GM12874 (cell line): ENCODE results near the gene GLDC.

Experiments used
- TF ChIP-seq, protein P1 (sequence below): IDR thresholded peaks from 2 replicates; pipeline ENCODE4 v1.5.1; 2011; ENCODE audit warnings: low read depth, mild to moderate bottlenecking, control low read depth, low read length, moderate library complexity; ENCODE audit not compliant: insufficient read depth

GLDC gene

DNA sequence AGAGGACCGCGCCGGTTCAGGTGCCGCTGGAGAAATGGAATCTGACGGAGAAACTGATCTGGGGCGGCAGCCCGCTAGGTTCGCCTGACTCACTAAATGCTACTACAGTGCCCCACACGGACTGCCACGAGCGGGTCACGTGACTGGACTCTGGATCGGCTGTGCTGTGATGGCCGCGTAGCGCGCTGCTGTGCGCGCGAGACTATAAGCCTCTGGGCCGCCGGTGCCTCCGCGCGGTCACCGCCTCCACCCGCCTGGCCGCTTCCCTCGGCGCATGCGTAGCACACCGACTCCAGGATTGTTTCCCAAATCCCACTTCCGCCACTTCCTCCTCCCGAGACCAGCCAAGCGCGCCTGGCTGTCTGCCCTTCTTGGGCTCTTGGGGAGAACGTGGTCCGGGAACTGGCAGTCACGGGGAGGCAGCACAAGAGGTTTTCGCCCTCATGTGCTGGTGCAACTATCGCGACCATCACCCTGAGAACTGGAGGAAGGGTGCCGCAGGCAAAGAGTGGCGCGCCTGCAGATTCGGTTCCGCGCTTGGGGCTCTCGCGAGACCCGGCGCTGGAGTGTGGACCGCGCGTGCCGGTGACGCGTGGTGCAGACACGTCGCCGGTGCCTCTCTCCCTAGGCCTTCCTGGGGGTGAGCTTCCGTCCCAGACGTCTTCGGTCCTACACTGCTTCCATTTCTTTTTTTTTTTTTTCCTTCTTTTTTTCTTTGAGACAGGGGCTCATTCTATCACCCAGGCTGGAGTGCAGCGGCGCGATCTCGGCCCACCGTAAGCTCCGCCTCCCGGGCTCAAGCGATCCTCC is 35.8 kb upstream of the GLDC start:
- TF ChIP-seq, protein P1, sequence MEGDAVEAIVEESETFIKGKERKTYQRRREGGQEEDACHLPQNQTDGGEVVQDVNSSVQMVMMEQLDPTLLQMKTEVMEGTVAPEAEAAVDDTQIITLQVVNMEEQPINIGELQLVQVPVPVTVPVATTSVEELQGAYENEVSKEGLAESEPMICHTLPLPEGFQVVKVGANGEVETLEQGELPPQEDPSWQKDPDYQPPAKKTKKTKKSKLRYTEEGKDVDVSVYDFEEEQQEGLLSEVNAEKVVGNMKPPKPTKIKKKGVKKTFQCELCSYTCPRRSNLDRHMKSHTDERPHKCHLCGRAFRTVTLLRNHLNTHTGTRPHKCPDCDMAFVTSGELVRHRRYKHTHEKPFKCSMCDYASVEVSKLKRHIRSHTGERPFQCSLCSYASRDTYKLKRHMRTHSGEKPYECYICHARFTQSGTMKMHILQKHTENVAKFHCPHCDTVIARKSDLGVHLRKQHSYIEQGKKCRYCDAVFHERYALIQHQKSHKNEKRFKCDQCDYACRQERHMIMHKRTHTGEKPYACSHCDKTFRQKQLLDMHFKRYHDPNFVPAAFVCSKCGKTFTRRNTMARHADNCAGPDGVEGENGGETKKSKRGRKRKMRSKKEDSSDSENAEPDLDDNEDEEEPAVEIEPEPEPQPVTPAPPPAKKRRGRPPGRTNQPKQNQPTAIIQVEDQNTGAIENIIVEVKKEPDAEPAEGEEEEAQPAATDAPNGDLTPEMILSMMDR, result no peak

DNA sequence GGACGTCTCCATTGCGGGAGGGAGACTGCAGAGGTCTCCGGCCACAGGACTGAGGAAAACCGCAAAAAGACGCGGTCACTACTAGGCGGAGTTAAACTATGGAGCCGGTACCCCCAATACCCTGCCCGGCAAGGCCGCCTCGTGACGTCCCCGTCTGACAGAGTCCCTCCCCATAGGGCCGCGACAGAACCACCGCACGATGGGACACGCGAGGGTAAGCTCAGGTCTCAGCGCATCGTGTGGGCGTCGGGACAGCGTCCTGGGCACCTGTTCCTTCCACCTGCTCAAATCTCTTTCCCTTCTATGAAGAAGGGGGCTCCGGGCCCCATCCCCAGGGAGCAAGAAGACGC is 35.2 kb upstream of the GLDC start:
- TF ChIP-seq, protein P1, result no peak

DNA sequence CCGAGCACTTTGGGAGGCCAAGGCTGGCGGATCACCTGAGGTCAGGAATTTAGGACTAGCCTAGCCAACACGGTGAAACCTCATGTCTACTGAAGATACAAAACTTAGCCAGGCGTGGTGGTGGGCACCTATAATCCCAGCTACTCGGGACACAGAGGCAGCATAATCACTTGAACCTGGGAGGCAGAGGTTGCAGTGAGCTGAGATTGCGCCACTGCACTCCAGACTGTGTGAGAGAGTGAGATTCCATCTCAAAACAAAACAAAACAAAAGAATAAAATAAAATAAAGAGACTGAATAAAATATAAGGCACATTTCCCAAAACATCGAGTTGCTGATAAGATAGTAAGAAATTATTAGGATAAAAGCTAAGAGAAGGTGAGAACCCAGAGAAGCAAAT is 32.3 kb upstream of the GLDC start:
- TF ChIP-seq, protein P1, result no peak

- TF ChIP-seq, protein P1, result no peak
These were observed 30.9 kb upstream of the GLDC start for GRCh38 chr9:6676254-6676921.

DNA sequence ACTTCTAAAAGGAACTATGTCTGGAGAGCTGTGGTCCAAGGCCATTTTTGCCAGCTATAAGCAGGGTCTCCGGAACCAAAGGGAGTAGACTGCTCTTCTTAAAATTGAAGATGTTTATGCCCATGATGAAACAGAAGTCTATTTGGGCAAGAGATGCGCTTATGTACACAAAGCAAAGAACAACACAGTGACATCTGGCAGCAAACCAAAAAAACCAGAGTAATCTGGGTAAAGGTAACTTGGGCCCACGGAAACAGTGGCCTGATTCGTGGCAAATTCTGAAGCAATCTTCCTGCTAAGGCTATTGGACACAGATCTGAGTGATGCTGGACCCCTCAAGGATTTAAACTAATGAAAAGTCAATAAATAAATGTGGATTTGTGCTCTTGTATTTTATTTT is 29.7 kb upstream of the GLDC start:
- TF ChIP-seq, protein P1, result no peak

GRCh38 chr9:6673326-6674025 is 27.9 kb upstream of the GLDC start:
- TF ChIP-seq, protein P1, result no peak

DNA sequence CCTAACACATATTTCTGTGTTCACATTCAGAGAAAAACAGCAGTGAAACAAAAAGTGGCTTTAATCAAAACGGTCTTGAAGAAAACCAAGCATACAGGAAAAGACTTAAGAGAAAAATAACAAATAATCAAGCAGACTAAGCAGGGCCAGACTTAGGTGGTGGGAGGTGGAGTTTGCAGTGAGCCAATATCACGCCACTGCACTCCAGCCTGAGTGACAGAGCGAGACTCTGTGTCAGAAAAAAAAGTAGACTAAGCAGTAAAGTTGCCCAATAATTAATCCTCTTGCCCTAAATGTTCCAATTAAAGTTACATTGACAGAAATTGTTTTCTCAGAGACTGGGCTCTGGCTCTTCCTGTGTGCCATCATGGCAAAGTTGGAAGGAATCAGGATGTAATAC is 26.6 kb upstream of the GLDC start:
- TF ChIP-seq, protein P1, result no peak
